Tibial nerve (tissue), 4 donors: ENCODE data around the gene KCNN1. TPM values are rescaled to one million over a fixed set of nuclear protein-coding genes. Genes with fewer than 3 reads are reported as not detected.

Source experiments
- DNase-seq, 2 donors: peaks; one replicate each; pipeline ENCODE4 v3.0.0-alpha.2; 2019; ENCODE audit warnings: low spot score in 2 of 2
- H3K27ac ChIP-seq, 4 donors: fragments of 200-600 bp; sonication (generic) in 3 of 4; one replicate each; pipeline ENCODE4 v1.5.1; 2017 to 2019; ENCODE audit warnings: mild to moderate bottlenecking in 1 of 4
- H3K27me3 ChIP-seq, 2 donors: fragments of 200-600 bp; sonication (generic) in 1 of 2; one replicate each; pipeline versions ENCODE4 v1.5.1 to v1.6.0; 2017 to 2019
- H3K36me3 ChIP-seq, 3 donors: fragments of 200-600 bp; sonication (generic); one replicate each; pipeline ENCODE4 v1.5.1; 2018 to 2019
- H3K4me1 ChIP-seq, 4 donors: fragments of 200-600 bp; sonication (generic) in 3 of 4; one replicate each; pipeline ENCODE4 v1.5.1; 2017 to 2019
- H3K4me3 ChIP-seq, 4 donors: fragments of 200-600 bp; sonication (generic) in 3 of 4; one replicate each; pipeline ENCODE4 v1.5.1; 2017 to 2019; ENCODE audit warnings: mild to moderate bottlenecking in 1 of 4, moderate library complexity in 1 of 4
- H3K9me3 ChIP-seq, 4 donors: fragments of 200-600 bp; sonication (generic) in 3 of 4; one replicate each; pipeline ENCODE4 v1.5.1; 2017 to 2019
- CTCF ChIP-seq, 5 experiments: fragments of 200-600 bp in 3 of 5; fragments of 450-650 bp in 2 of 5; sonication (generic) in 3 of 5; IDR thresholded peaks; one replicate each; pipeline ENCODE4 v1.5.1; 2016 to 2019; ENCODE audit warnings: antibody characterized with exemption in 5 of 5, mild to moderate bottlenecking in 3 of 5, moderate library complexity in 2 of 5
- EP300 ChIP-seq, 2 donors: sonication (generic); formaldehyde crosslinking; IDR thresholded peaks; one replicate each; pipeline ENCODE4 v1.6.1; 2017; ENCODE audit warnings: antibody characterized with exemption in 2 of 2, mild to moderate bottlenecking in 1 of 2
- POLR2A ChIP-seq, 2 donors: fragments of 450-650 bp; IDR thresholded peaks; one replicate each; pipeline ENCODE4 v1.6.1; 2017; ENCODE audit warnings: antibody characterized with exemption in 2 of 2, mild to moderate bottlenecking in 2 of 2, moderate library complexity in 2 of 2
- whole genome bisulfite sequencing, 2 donors: methylation state at CpG; one replicate each; pipeline ENCODE4 v1.1.5; 2018; 5-methylcytosine and 5-hydroxymethylcytosine counted together
- total RNA-seq, 4 donors: library from RNA; depleted of rRNA; stranded (reverse); fragments of >200 nt; gene quantifications; one replicate each; pipeline ENCODE4 v1.1.0, GENCODE V29; 2016

KCNN1 gene
- total RNA-seq, 4 donors from 2014 or later, result under 0.01 TPM; not detected in 3

DNA sequence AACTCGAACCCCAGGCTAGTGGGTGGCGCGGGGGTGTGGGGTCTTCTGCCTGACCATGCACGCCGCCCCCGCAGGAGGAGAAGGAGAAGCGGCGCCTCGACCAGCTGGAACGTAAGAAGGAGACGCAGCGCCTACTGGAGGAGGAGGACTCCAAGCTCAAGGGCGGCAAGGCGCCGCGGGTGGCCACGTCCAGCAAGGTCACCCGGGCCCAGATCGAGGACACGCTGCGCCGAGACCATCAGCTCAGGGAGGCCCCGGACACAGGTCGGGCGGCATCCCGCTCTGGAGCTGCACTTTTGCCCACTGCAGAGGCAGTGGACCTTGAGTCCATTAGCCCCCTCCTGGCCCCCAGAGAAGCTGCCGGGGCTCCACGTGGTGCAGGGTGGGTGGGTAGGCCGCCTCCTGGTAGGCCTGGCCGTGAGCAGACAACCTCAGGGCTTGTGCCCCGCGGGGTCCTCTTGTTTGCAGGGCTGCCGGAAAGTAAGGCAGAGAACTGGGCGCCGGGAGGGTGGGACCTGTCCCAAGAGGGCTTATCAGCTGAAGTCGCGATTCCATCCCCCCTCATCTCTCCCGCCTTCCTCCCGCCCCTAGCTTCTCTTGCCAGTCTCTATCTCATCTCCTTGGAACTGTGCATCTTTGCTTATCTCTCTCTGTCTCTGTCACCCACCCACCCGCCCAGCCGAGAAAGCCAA is 24.2 kb upstream of the KCNN1 start:
- TF ChIP-seq CTCF (IDR thresholded peaks at IDR 0.05), result no peak
- TF ChIP-seq EP300 (IDR thresholded peaks at IDR 0.05), result no peak
- TF ChIP-seq POLR2A (IDR thresholded peaks at IDR 0.05), result no peak
- DNase-seq, result no peak
- WGBS, 2 donors, result 74 to 79% methylated on average over 38 to 41 of the region's 41 CpGs
- Histone ChIP-seq H3K4me1 (peaks cover 0 to 17% (median 3%) of the 10 kb centered on the region in 4 donors), H3K4me3 (no peak overlapping the region), H3K36me3 (peaks cover 0 to 72% (median 0%) of the 10 kb centered on the region in 3 donors), H3K27me3 (no peaks in the 10 kb centered on the region), H3K27ac (no peak overlapping the region), H3K9me3 (no peaks in the 10 kb centered on the region)

GRCh38 chr19:17943274-17944221 is 23.4 kb upstream of the KCNN1 start:
- H3K27me3 ChIP-seq, result peaks cover 0 to 1% of the 10 kb centered on the region in 2 donors
- H3K27ac ChIP-seq, result no peak overlapping the region
- no peak for DNase-seq
- no peak for TF ChIP-seq CTCF (IDR thresholded peaks at IDR 0.05)
- no peak for TF ChIP-seq EP300 (IDR thresholded peaks at IDR 0.05)
- TF ChIP-seq POLR2A (IDR thresholded peaks at IDR 0.05), result no peak
- peaks cover 0 to 65% (median 0%) of the 10 kb centered on the region in 3 donors for H3K36me3 ChIP-seq
- no peaks in the 10 kb centered on the region for H3K9me3 ChIP-seq
- WGBS, 2 donors, result 79 to 81% methylated on average over 45 to 54 of the region's 57 CpGs
- H3K4me3 ChIP-seq, result no peak overlapping the region
- H3K4me1 ChIP-seq, result peaks cover 0 to 18% (median 4%) of the 10 kb centered on the region in 4 donors

- Histone ChIP-seq H3K27ac (no peak overlapping the region), H3K9me3 (no peaks in the 10 kb centered on the region), H3K4me3 (no peak overlapping the region), H3K36me3 (peaks cover 0 to 58% (median 0%) of the 10 kb centered on the region in 3 donors), H3K4me1 (peaks cover 0 to 23% (median 7%) of the 10 kb centered on the region in 4 donors), H3K27me3 (peaks cover 0 to 9% of the 10 kb centered on the region in 2 donors)
- 60 to 68% methylated on average over 4 of the region's 4 CpGs for WGBS, 2 donors
- DNase-seq, result no peak
- TF ChIP-seq EP300 (IDR thresholded peaks at IDR 0.05), result no peak
- TF ChIP-seq CTCF (IDR thresholded peaks at IDR 0.05), result no peak
These were observed 22.6 kb upstream of the KCNN1 start for GRCh38 chr19:17944301-17944700.

- peak overlapping the region; percentile 48 to 91 (median 65) for H3K4me3 ChIP-seq
- H3K27ac ChIP-seq, result peak overlapping the region in 3 of 4 donors; percentile 61 to 81 (median 62)
- DNase-seq, result no peak
- H3K9me3 ChIP-seq, result no peaks in the 10 kb centered on the region
- peaks cover 2 to 36% of the 10 kb centered on the region in 2 donors for H3K27me3 ChIP-seq
- H3K36me3 ChIP-seq, result peaks cover 0 to 30% (median 0%) of the 10 kb centered on the region in 3 donors
- TF ChIP-seq EP300 (IDR thresholded peaks at IDR 0.05) (no peak), CTCF (IDR thresholded peaks at IDR 0.05) (no peak), POLR2A (IDR thresholded peaks at IDR 0.05) (no peak)
- peaks cover 0 to 52% (median 27%) of the 10 kb centered on the region in 4 donors for H3K4me1 ChIP-seq
- 20 to 23% methylated on average over 29 of the region's 29 CpGs for WGBS, 2 donors
These were observed 19.7 kb upstream of the KCNN1 start for GRCh38 chr19:17946965-17947784.
